Fibroblast of skin of left biceps (primary cell): ENCODE measurements around the gene PLXNA4.
A peak's percentile ranks its signal among the peaks of the same experiment; 100 is the strongest.

Experiments used
- DNase-seq, 2 experiments: peaks; one replicate each; pipeline ENCODE4 v3.0.0-alpha.2; 2013; ENCODE audit warnings: low read depth in 2 of 2

The PLXNA4 gene

DNA sequence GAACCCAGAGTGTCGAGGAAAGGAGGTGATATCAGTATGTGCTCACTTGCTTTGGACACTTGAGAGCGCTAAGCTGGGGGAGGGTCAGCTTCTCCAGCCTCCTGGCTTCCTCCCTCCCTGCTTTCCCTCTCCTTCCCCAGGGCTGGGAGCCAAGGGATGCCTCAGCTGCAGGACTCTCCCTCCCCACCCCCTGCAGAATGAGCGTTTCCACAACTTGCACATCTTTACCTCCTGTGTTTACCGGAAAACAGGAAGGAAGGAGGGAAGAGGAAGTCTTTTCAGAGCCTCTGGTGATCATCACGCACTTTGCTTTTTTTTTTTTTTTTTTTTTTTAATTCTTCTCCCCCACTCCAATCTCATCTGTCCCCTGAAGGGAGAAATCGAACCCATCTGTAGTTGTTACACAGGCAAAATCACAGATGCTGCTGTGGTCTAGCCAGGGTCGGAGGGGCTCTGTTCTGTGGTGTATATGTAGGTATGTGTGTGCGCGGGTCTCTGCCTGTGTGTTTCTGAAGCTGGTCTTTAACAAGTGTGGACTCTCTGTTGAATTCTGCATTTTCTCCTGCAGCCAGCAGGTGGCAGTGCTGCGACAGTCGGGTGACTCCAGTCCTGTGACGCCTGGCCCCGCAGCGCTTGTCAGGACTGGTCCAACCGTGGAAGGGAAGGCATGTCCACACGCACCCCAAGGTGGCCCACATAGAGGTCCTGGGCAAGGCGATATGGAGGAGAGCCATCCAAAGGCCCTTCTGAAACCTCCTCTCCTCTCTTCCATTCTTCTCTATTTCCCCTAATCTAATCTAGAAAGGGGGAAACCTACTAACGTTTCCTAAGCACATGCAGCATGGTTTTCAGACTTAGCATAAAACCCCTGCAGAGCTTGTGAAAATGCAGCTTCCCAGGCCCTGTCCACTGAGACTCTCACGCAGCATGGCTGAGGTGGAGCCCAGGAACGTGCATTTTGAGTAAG is 257.6 kb downstream of the PLXNA4 start:
- peak; percentile 50 to 54 for DNase-seq

DNA sequence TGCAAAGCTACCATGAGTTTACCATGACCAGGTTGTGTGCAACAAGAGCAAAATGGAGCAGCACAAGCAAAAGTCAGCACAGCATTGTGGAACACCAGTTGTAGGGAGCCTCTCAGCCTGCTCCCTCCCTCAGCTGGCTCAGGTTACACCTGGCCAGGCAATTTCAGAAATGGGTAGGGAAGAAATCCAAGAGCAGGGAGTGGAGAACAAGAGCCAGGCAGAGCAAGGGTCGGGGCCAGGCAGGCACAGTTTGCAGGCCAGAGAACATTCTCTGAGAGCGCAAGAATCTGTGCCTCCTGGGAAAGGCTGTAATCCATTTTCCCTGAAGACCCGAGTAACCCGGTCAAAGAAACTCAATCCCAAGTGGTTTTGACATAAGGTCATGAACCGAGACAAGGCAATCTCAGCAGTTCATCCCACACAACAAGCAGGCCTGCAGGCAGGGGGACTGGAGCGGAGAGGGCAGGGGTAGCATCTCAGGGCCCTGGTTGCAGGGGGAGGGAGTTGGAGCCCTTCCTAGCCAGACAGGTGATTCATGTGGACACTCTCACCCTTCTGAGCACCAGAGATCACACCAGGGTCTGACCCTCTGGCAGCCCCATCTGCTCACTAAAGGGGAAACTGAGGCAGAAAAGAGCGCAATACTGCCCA is 258.4 kb downstream of the PLXNA4 start:
- DNase-seq, result no peak

DNA sequence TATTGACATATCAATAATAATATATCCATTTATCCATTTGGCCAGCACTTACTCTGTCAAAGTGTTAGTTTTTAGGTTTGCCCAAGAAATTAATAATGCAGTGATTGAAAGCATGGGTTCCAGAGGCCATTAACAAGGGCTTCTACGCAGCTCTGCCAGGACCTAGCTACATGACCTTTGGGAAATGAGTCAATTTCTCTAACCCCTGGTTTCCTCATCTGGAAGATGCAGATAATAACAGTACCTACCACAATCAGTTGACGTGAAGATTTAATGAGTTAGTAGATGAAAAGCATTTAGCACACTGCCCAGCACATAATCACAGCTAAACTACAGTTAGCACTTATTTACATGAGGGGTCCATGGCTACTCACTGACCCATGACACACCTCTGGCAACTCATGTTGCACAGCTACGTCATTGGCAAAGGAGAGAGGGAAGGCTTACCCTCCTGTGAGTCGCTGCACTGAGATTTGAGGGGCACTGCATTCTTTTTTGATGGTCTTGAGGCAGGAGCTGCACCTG is 263.7 kb downstream of the PLXNA4 start:
- DNase-seq, result no peak

DNA sequence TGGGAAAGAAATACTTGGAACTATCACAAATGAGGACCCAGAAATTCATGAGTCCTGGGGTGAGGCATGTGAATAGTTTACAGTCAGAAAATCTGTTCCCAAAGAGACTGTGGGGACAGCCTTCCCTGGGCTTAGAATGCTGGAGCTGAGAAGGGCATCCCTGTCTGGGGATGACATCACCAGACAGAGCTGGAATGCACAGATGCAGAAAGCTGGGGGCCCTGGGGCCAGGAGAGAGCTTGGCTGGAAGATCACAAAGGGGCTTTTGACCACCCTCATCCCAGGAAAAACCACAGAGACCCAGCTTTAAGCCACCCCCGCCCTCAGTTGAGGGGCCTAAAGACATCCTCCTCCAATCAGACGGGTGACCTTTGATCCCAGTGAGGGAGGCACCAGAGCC is 264.5 kb downstream of the PLXNA4 start:
- no peak for DNase-seq

DNA sequence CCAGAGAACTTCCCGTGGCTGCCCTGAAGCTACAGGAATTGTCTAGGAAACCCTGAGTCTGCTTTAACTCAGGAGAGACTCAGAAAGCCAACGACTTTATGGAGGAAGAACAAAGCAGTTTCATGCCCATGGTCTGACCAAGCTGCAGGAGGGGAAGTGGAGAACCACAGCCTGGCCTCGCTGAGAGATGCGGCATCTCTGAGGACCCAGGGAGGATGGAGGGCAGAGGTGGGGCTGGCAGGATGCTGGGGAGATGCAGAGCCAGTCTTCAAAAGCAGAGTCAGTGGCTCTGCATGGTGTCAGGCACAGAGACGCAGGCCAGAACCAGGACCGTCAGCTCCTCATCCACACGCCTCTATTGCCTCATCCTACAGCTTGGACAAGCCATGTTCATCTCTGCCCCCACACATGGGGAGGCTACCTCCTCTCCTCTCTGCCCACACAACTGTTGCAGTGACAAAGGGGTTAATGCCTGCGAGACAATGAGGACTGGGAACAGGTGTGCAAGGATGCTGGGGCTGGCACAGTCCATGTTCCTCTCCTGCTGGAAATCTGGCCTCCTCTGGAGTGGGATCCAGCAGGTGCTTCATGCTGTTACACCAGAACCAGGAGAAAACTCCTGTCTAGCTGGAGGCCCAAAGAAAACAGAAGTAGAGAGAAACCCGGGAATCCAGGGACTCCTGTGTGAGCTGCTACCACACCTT is 267.0 kb downstream of the PLXNA4 start:
- DNase-seq, result no peak

DNA sequence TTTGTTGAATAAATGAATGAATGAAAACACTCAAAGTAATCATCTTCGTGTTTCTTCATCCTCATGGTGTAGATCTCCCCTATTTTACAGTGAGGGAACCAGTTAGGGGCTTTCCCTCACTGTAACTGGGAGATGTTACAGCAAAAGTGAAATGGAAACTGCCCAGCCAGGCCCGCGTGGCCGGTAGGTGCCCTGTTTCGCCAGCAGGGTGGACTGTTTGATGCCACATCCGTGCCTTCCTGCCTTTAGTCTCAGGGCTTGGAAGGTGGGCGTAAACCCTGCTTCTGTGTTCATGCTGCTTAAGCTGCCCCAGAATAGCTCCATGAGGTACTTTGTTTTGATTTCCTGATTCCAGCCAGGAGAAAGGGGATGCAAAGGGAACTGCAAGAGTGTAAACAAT is 268.8 kb downstream of the PLXNA4 start:
- DNase-seq, result no peak

DNA sequence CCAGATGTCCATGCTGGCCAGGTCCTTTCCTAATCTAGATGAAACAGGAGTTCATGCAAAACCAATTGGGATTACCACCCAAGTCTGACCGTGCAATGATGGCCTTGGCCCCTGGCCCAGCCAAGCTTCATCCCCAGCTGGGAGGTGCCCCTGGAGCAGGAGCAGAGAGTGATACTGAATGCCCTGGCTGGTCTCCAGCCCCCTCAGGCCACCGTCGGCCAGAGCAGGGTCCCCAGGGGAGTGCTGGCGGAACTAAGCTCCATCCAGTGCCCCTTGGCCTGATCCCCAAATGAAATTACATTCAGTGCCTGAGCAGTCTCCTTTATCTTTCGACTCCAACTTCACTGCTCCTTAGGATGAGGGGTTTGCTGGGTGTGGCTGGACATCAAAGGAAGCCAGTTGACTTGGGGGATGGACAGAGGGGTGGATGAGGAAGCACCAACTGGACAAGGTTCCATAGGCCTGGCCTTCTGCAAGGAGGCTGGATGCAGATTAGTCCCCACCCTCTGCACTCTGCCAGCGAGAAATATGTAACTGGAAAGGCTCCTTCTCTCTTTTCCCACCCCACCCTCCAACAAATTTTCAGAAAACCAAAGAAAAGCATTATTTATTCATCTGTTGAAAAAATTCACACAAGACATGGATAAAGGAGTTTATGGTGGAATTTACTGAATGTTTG is 275.5 kb downstream of the PLXNA4 start:
- DNase-seq, result no peak

DNA sequence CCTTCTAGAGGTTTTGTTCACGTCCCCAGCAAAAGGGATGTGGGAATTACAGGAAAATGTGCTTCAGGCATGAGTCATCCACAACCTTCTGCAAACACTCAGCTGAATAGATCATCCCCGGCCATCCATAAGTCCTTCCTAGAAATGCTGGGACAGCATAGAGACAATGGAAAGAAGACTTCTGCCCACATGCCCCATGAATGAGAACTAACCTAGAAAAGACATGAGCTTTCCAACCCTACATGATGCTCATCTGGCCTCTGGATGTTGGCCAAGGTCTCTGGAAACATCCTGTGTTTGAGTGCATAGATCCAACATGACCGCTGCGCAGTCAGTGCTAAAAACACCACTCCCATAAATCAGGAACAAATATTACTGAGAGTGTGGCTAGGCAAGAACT is 277.5 kb downstream of the PLXNA4 start:
- peak; percentile 40 to 47 for DNase-seq

DNA sequence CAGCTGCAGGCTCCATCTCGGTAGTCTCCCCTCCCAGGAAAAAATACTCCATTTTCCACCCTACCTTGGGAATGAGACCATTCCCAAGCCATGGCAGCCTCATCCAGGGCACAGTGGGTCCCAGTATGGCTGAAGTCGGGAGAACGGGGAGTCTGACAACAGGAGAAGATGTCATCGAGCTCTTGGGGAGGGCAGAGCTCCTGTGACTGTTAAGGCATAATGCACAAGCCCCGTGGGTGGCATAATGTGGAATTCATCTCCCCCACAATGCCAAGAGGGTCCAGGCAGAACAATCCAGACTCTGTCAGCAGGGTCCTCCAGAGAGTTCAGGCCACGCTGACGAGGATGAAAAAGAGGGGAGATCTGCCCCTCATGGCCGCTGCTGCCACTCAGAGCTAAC is 279.4 kb downstream of the PLXNA4 start:
- no peak for DNase-seq

DNA sequence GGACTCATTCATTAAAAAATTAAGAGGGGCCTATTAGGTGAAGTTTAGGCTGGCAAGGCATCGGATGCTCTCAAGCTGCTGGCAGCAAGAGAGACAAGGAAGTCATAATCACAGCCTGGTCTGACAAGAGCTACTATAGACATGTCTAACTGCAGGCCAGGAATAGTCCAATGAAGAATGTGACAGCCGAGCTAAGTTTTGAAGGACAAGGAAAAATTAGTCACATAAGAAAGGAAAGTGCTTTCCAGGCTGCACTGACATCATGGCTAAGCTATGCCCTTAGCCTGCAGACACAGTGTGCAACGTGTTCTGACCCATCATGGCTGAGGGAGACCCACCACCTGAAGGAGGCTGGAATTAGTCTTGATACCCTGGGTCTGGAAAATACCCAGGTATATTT is 281.1 kb downstream of the PLXNA4 start:
- DNase-seq, result no peak

DNA sequence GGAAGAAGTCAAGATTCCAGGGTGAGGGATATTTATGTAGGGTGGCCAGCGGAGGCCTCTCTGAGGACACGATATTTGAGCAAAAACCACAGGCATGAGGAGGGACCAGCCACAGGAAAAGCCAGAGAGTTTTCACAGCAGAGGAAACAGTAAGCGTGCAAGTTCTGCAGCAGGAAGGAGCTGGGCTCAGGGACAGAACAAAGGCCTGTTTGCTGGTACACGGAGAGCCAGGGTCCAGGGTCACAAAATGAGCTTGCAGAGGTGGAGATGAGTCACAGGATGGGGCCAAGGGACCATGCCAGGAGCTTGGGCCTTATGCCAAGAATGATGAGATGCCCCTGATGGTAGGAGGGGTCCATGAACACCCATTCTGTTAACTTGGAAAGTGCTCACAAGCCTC is 283.5 kb downstream of the PLXNA4 start:
- no peak for DNase-seq

DNA sequence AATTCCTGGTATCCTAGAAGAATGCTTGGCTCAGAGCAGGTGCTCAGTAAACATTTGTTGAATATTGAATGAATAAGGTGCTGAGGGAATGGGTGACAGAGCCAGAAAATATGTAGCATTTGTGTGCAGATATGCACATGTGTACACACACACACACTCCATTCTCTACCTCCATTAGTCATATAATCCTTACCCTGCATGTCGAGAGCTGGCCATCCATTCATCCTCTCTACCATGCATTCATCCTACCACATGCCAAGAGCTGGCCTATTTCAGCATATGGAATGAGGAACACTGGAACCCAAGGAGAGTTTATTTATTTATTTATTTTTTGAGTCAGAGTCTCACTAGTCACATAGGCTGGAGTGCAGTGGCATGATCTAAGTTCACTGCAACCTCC is 284.8 kb downstream of the PLXNA4 start:
- DNase-seq, result no peak

DNA sequence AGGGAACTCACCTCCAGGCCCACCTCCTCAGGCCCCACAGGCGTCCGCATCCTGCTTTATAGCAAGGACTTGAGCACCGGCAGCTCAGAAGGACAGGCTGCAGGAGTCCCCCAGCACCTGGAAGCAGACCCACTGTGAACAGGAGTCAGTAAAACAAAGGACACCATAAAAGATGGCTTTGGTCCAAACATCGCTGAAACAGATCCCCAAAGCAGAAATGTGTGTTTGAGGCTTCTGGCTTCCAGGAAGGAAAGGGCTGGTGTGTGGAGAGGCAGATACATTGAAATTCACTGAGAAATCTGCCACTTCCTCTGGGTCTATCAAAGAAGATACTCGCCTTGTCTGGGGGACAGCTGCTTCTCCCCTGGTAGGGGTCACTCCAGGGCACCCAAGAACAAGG is 286.2 kb downstream of the PLXNA4 start:
- DNase-seq, result no peak

DNA sequence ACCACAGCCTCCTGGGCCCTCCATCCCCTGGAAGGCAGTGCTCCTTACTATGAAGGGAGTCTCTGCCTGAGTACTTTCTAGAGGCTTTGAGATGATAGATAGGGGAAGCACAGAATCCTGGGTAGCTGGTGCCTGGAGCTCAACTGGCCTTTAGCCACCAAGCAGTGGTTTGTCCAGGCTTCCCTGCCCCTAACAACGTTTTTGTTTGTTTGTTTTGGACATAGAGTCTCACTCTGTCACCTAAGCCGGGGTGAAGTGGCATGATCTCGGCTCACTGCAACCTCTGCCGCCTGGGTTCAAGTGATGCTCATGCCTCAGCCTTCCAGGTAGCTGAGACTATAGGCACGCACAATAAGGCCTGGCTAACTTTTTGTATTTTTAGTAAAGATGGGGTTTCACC is 289.4 kb downstream of the PLXNA4 start:
- DNase-seq, result no peak

DNA sequence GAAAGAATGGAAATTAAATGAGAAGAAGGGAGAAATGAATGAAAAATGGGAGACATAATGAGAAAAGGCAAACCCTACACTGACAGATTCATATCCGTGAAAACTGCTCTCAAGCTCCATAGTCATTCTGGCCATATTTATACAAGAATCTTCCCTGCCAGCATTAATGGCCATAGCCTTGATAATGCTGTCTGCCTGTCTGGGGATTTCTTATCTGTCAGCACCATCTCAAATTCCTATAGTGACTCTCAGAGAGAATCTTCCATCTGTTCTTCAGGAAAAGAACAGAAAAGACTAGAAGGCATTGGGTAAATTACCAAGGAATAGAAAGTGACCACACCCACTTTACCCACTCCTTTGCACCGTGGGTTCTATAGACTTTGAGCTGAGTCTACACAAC is 295.9 kb downstream of the PLXNA4 start:
- no peak for DNase-seq

DNA sequence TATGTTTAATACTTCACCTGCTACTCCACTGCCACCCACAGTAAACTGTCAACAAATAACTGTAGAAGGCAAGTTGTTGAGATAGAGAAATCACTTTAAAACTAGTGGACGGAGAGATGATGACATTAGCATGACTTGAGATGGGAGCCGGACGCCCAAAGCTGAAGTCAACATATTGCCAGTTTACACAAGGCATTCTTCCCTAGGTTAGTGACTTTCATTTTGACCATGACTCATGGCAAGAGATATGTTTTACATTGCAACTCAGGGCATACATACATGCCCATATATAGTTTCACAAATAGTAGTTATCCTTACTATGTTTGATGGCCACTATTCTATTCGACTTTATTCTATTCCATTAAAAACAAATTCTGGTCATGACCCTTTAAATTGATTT is 296.6 kb downstream of the PLXNA4 start:
- no peak for DNase-seq

DNA sequence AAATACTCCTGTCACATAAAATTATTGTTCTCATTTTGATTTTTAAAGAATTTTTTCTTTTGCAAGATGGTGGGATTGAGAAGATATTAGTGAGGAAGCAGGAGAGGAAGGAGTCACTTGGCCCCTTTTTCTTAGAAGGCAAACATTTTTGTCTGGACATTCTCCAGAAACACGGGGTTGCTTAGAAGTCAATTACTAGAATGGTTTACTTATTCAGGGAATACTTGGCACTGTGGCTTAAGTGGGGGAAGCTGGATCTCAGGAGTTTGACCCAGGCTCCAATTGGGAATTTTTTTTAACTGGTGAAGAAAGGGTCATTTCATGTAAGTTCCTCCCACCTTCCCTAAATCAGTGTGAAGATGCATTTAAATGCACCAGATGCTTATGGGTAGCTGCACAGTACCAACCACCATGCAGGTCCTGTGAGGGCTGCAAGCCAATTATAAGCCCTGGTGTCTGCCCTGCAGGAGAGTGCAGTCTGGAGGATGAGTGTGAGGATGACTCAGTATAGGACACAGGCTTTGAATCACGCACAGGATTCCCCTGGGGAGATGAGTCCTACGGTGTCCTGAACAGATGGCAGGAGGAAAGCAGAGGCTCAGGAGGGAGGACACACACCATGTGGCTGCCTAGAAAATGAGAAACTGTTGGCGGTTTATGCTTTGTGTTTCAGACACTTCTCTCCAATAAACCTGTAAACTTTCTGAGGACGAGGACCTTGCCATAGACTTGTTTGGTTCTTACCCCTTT is 299.1 kb downstream of the PLXNA4 start:
- DNase-seq, result peak in 1 of 2 experiments; percentile 26

DNA sequence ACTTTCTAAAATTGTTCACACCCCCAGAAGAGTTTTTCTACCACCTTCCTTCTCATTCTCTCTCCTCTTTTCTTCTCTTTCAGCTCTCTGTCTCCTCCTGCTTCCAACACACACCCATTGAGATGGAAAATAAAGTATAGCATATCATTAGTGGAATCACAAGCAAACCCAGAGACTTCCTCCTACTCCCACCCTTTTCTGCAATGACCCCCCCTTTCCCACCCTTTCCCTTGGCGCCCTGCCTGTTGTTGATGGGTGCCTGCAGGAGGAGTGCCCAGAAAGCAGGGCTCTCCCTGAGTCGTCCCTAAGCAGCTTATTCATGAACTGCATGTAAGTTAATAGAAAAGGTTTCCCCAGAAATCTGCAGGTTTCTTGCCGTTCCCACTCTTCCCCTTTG is 300.0 kb downstream of the PLXNA4 start:
- DNase-seq, result no peak

DNA sequence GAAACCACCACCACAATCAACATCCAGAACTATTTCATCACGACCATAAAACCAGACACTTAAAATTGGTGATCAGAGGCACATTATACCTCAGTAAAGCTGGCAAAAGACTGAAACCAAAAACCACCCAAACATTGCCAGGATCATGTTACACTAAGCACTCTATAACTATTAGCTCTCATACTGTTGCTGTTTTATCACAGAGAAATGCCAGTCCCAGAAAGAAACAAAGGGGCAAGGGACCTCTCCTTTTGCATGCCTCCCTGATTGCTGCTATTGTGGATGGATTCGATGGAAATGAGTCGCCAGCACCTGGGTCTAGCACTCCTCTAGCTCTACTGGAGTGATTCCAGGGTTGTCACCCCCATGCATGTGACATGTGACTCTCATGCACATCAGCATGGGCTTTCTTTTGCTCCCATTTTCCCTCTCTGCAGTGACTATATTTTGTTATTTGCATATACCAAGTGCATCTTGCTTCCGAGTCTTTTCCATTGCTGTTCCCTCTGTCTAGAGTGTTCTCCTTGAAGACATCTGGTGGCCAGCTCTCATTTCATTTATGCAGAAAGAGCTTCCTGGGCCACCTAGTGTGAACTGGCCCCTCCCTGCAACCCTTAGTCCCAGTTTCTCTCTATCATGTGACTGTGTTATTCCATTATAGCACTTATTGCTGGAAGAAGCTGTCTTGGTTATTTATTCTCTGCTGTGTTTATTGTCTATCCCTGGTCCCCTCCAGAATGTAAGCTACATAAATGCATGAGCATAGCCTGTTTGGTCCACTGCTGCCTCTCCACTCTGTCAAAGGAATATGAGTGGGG is 300.6 kb downstream of the PLXNA4 start:
- DNase-seq, result no peak

DNA sequence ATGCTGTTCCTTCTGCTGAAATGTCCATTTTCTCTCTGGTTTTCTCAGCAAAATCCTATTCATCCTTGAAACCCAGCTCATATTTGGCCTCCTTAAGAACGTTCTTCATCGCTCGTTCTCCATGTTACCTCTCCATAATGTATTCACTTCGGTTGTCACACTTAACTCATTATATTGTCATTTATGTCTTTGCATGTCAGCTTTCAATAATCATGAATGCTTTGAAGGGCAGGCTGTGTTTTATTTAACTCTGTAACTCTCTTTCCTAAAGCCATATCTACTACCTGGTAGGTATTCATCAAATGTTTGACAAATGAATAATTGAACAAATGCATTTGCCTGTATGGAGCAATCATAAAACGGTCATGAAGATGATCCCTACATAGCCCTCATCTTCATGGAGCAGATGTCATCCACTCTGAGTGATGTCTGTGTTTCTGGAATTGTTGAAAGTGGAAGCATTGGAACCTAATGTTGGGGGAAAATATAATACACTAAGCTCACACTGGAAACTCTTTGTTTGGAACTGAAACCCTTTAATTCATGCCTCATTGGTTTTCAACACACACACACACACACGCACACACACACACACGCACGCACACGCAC is 303.4 kb downstream of the PLXNA4 start:
- no peak for DNase-seq
